GM10248 (cell line): Measurements from ENCODE around the gene ABLIM1.

Experiments
- CTCF ChIA-PET: fragments of 300-600 bp; sonication (Branson Sonifier 250); formaldehyde crosslinking; extraction: SDS; loops from one replicate; lab custom pipeline; 2021; ENCODE audit warnings: antibody characterized with exemption; lab: Yijun Ruan, JAX
- POLR2A ChIA-PET: fragments of 350-650 bp; sonication (Branson Sonifier 250); formaldehyde crosslinking; extraction: SDS; loops from one replicate; lab custom pipeline; 2020; ENCODE audit warnings: antibody characterized with exemption; lab: Yijun Ruan, JAX
- DNase-seq: peaks from one replicate; pipeline ENCODE4 v3.0.0; 2012; ENCODE audit errors: extremely low spot score
- CTCF ChIP-seq: IDR thresholded peaks from 2 replicates; pipeline ENCODE4 v1.5.1; 2012; ENCODE audit warnings: mild to moderate bottlenecking, low read depth; ENCODE audit errors: extremely low read depth, missing control alignments, control extremely low read depth

ABLIM1 gene

GRCh38 chr10:114605155-114605797 lies 52.8 kb downstream of the ABLIM1 start:
- ChIA-PET POLR2A (no interaction called here), CTCF (no interaction called here)
- TF ChIP-seq CTCF, result no peak
- DNase-seq, result no peak

- DNase-seq, result no peak
- CTCF ChIA-PET, result interaction anchor here (1.3 kb wide), 1 partner anchor 14 kb away, joined by 3 read pairs; no protein-coding TSS in a partner anchor
- POLR2A ChIA-PET, result no interaction called here
- TF ChIP-seq CTCF, result no peak
These were observed 53.5 kb downstream of the ABLIM1 start for GRCh38 chr10:114604357-114605130.

- ChIA-PET POLR2A (no interaction called here), CTCF (interaction anchor here (1.3 kb wide), 1 partner anchor 14 kb away, joined by 3 read pairs; no protein-coding TSS in a partner anchor)
- DNase-seq, result no peak
- no peak for TF ChIP-seq CTCF
These were observed 54.1 kb downstream of the ABLIM1 start for GRCh38 chr10:114603948-114604347.

- CTCF ChIA-PET, result no interaction called here
- TF ChIP-seq CTCF, result no peak
- DNase-seq, result no peak
- POLR2A ChIA-PET, result no interaction called here
These were observed 54.8 kb downstream of the ABLIM1 start for GRCh38 chr10:114603303-114603702.

GRCh38 chr10:114600057-114600456 lies 58.0 kb downstream of the ABLIM1 start:
- DNase-seq, result no peak
- TF ChIP-seq CTCF, result no peak
- CTCF ChIA-PET, result interaction anchor here (1.0 kb wide), 2 partner anchors 15 to 52 kb away, joined by 3 read pairs; no protein-coding TSS in a partner anchor
- POLR2A ChIA-PET, result no interaction called here

GRCh38 chr10:114596793-114597192 lies 61.3 kb downstream of the ABLIM1 start:
- no peak for DNase-seq
- POLR2A ChIA-PET, result no interaction called here
- CTCF ChIA-PET, result no interaction called here
- TF ChIP-seq CTCF, result no peak
